DND-41 (cell line): ENCODE results near the gene TGFBR2.

ENCODE experiments used
- CTCF ChIP-seq: IDR thresholded peaks from 2 replicates; pipeline ENCODE4 v1.5.1; 2012; ENCODE audit warnings: borderline replicate concordance, low read length, moderate library complexity, mild to moderate bottlenecking; ENCODE audit not compliant: poor library complexity, severe bottlenecking; ENCODE audit errors: extremely low read depth
- EZH2 ChIP-seq: IDR thresholded peaks from 3 replicates; pipeline ENCODE4 v1.6.1; 2012; ENCODE audit warnings: borderline replicate concordance, low read depth, mild to moderate bottlenecking, moderate library complexity, low read length, inconsistent platforms; ENCODE audit not compliant: severe bottlenecking

DNA sequence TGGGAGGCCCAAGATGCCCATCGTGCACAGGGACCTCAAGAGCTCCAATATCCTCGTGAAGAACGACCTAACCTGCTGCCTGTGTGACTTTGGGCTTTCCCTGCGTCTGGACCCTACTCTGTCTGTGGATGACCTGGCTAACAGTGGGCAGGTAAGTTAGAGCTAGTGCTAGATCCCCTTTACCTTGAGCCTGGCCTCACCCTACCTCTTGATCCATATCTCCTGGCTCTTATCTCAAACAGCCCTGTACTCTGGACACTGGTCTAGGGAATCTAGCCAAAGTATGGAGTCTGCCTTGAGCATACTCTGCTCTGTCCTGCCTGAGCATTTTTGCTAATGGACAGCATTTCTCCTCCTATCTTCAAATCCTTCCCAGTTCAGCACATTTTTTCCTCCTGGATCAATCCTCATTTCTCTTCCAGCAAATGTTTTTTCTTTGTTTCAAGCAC, 65.9 kb downstream of the TGFBR2 start:
- TF ChIP-seq CTCF (no peak), EZH2 (no peak)
